IMR-90 (cell line): ENCODE data around the gene OR2H1. TPM values are rescaled to one million over a fixed set of nuclear protein-coding genes. Genes with fewer than 3 reads are reported as not detected.

Experiments used
- ATAC-seq: fragments of 200-7000 bp; cut with Tn5 transposase; 2 replicates; pipeline ENCODE4 v1.9.1; 2020; ENCODE audit warnings: low read depth, mild to moderate bottlenecking, moderate library complexity
- BruUV-seq: library from RNA; stranded (reverse); fragments of 400-500 nt; replicated peaks from 2 replicates; lab custom pipeline; 2021; lab: Mats Ljungman, UMichigan
- CTCF ChIA-PET: fragments of 300-600 bp; formaldehyde crosslinking; extraction: SDS; loops from one replicate; lab custom pipeline; 2021; ENCODE audit warnings: antibody characterized with exemption; lab: Yijun Ruan, JAX
- POLR2A ChIA-PET: fragments of 300-600 bp; sonication (Branson Sonifier 250); formaldehyde crosslinking; loops from one replicate; lab custom pipeline; 2022; ENCODE audit warnings: antibody characterized with exemption; ENCODE audit not compliant: unreplicated experiment; lab: Charles Lee
- DNase-seq: peaks from one replicate; pipeline ENCODE4 v3.0.0; 2013
- H2AFZ ChIP-seq: replicated peaks from 2 replicates; pipeline ENCODE3; 2013; ENCODE audit warnings: low read length, mild to moderate bottlenecking; ENCODE audit not compliant: poor library complexity
- H2AK5ac ChIP-seq: 2 replicates; pipeline ENCODE4 v1.6.1; 2013; ENCODE audit warnings: low read depth, low read length, inconsistent platforms
- H2AK9ac ChIP-seq: replicated peaks from 2 replicates; pipeline ENCODE3; 2013; ENCODE audit warnings: mild to moderate bottlenecking, low read depth, low read length, moderate library complexity; ENCODE audit not compliant: poor library complexity
- H2BK120ac ChIP-seq: 2 replicates; pipeline ENCODE4 v1.6.1; 2013; ENCODE audit warnings: low read depth, low read length, inconsistent platforms
- H2BK15ac ChIP-seq: 3 replicates; pipeline ENCODE4 v1.6.1; 2013; ENCODE audit warnings: low read depth, low read length, inconsistent platforms
- H2BK20ac ChIP-seq: 2 replicates; pipeline ENCODE4 v1.6.1; 2013; ENCODE audit warnings: low read depth, mild to moderate bottlenecking, inconsistent platforms, low read length, moderate library complexity
- H2BK5ac ChIP-seq: 2 replicates; pipeline ENCODE4 v1.6.1; 2013; ENCODE audit warnings: mild to moderate bottlenecking, low read depth, low read length, inconsistent platforms; ENCODE audit not compliant: poor library complexity, severe bottlenecking
- H3K14ac ChIP-seq: replicated peaks from 2 replicates; pipeline ENCODE4 v1.6.1; 2013; ENCODE audit warnings: low read depth, low read length, inconsistent platforms
- H3K18ac ChIP-seq: 2 replicates; pipeline ENCODE4 v1.6.1; 2013; ENCODE audit warnings: low read depth, low read length, control low read depth
- H3K23ac ChIP-seq: 2 replicates; pipeline ENCODE4 v1.6.1; 2013; ENCODE audit warnings: low read depth, low read length, inconsistent platforms
- H3K27ac ChIP-seq: 2 replicates; pipeline ENCODE4 v1.5.1; 2013; ENCODE audit warnings: mild to moderate bottlenecking, control low read depth, low read length; ENCODE audit not compliant: insufficient read depth
- H3K27me3 ChIP-seq: 2 replicates; pipeline ENCODE4 v1.6.1; 2013; ENCODE audit warnings: low read length; ENCODE audit not compliant: control insufficient read depth, insufficient read depth
- H3K36me3 ChIP-seq: 2 replicates; pipeline ENCODE4 v1.6.1; 2013; ENCODE audit warnings: low read length, mixed read lengths; ENCODE audit not compliant: control insufficient read depth, insufficient read depth
- H3K4ac ChIP-seq: 2 replicates; pipeline ENCODE4 v1.6.1; 2013; ENCODE audit warnings: low read depth, low read length, inconsistent platforms
- H3K4me1 ChIP-seq: 2 replicates; pipeline ENCODE4 v1.6.1; 2013; ENCODE audit warnings: low read length, mixed read lengths; ENCODE audit not compliant: control insufficient read depth, insufficient read depth
- H3K4me2 ChIP-seq: 2 replicates; pipeline ENCODE4 v1.6.1; 2013; ENCODE audit warnings: low read depth, mild to moderate bottlenecking, control low read depth, low read length, moderate library complexity
- H3K4me3 ChIP-seq: 2 replicates; pipeline ENCODE4 v1.5.1; 2013; ENCODE audit warnings: low read depth, mild to moderate bottlenecking, control low read depth, low read length, moderate library complexity; ENCODE audit not compliant: insufficient read depth
- H3K56ac ChIP-seq: 2 replicates; pipeline ENCODE4 v1.6.1; 2013; ENCODE audit warnings: low read length, inconsistent platforms; ENCODE audit not compliant: insufficient read depth; ENCODE audit errors: extremely low read depth
- H3K79me1 ChIP-seq, 2 experiments: 2 replicates each; pipeline ENCODE4 v1.6.1; 2013; ENCODE audit warnings: low read length in 2 of 2, inconsistent platforms in 1 of 2, low read depth in 1 of 2
- H3K9ac ChIP-seq: 2 replicates; pipeline ENCODE4 v1.6.1; 2013; ENCODE audit warnings: low read depth, low read length, control low read depth
- H3K9me1 ChIP-seq: 2 replicates; pipeline ENCODE4 v1.6.1; 2013; ENCODE audit warnings: low read length, inconsistent platforms; ENCODE audit not compliant: insufficient read depth
- H3K9me3 ChIP-seq: 2 replicates; pipeline ENCODE4 v1.6.1; 2013; ENCODE audit warnings: low read length; ENCODE audit not compliant: control insufficient read depth, insufficient read depth
- H4K20me1 ChIP-seq: 2 replicates; pipeline ENCODE4 v1.6.1; 2013; ENCODE audit warnings: low read length, inconsistent platforms; ENCODE audit not compliant: insufficient read depth
- H4K5ac ChIP-seq: 2 replicates; pipeline ENCODE4 v1.6.1; 2013; ENCODE audit warnings: mild to moderate bottlenecking, low read depth, low read length, control low read depth
- H4K8ac ChIP-seq, 2 experiments: 2 replicates each; pipeline ENCODE4 v1.6.1; 2013; ENCODE audit warnings: low read depth in 2 of 2, low read length in 2 of 2, control low read depth in 1 of 2, inconsistent platforms in 1 of 2
- H4K91ac ChIP-seq: 2 replicates; pipeline ENCODE4 v1.6.1; 2013; ENCODE audit warnings: low read depth, low read length, inconsistent platforms; ENCODE audit not compliant: insufficient read depth
- BHLHE40 ChIP-seq: fragments of 150-350 bp; IDR thresholded peaks from 2 replicates; pipeline ENCODE4 v1.6.1; 2016; ENCODE audit warnings: mild to moderate bottlenecking, low read depth, low read length
- CEBPB ChIP-seq: IDR thresholded peaks from 2 replicates; pipeline ENCODE4 v1.6.1; 2012; ENCODE audit warnings: low read depth, low read length, improper control_type of control experiment
- FOS ChIP-seq: fragments of 150-350 bp; IDR thresholded peaks from 2 replicates; pipeline ENCODE4 v1.6.1; 2016; ENCODE audit warnings: low read depth, low read length
- MAFK ChIP-seq: IDR thresholded peaks from 2 replicates; pipeline ENCODE4 v1.6.1; 2012; ENCODE audit warnings: low read depth, low read length, improper control_type of control experiment
- POLR2A ChIP-seq: IDR thresholded peaks from 2 replicates; pipeline ENCODE4 v1.6.1; 2012; ENCODE audit warnings: mild to moderate bottlenecking, low read depth, low read length
- RAD21 ChIP-seq: IDR thresholded peaks from 2 replicates; pipeline ENCODE4 v1.6.1; 2012; ENCODE audit warnings: low read length, improper control_type of control experiment
- RCOR1 ChIP-seq: IDR thresholded peaks from 2 replicates; pipeline ENCODE4 v1.6.1; 2012; ENCODE audit warnings: mild to moderate bottlenecking, low read length, improper control_type of control experiment; ENCODE audit not compliant: insufficient replicate concordance
- SMC3 ChIP-seq: fragments of 150-350 bp; IDR thresholded peaks from 2 replicates; pipeline ENCODE4 v1.6.1; 2016; ENCODE audit warnings: low read depth, mild to moderate bottlenecking, antibody characterized with exemption, low read length, moderate library complexity
- WGBS, 2 experiments: methylation state at CpG; one replicate each; pipeline versions ENCODE4 v1.1.5 to v1.1.7; 2013; ENCODE audit warnings: missing lambda C conversion rate in 2 of 2; ENCODE audit not compliant: insufficient read length in 1 of 2; ENCODE audit errors: extremely low coverage in 2 of 2; 5-methylcytosine and 5-hydroxymethylcytosine counted together
- dilution Hi-C: fragments of 300-500 bp; cut with HindIII; formaldehyde crosslinking; loops from one replicate; pipeline ENCODE4 v1.14.3; 2018; ENCODE audit warnings: low sequenced_read_pairs; ENCODE audit not compliant: unreplicated experiment
- in situ Hi-C: fragments of 300-500 bp; cut with MboI; formaldehyde crosslinking; loops from 3 replicates; pipeline ENCODE4 v1.14.3; 2019; ENCODE audit warnings: low sequenced_read_pairs, inconsistent platforms, mixed read lengths
- intact Hi-C: fragments of 100-400 bp; cut with micrococcal nuclease; formaldehyde crosslinking; loops from 2 replicates; pipeline ENCODE4 v1.10.0; 2022
- polyA plus RNA-seq, 3 experiments: library from polyadenylated mRNA; depleted of rRNA; stranded (reverse); fragments of >200 nt; gene quantifications; 2 replicates each; pipeline ENCODE4 v1.2.3, GENCODE V29; 2012; ENCODE audit warnings: low replicate concordance in 1 of 3
- total RNA-seq: library from RNA; depleted of rRNA; stranded (reverse); fragments of >200 nt; gene quantifications from 2 replicates; pipeline ENCODE4 v1.2.3, GENCODE V29; 2012
- TF ChIP-seq, protein P1 (sequence below): conservative IDR thresholded peaks from 2 replicates; pipeline ENCODE4 v1.5.1; 2012; ENCODE audit warnings: mild to moderate bottlenecking, low read depth, low read length, improper control_type of control experiment

OR2H1 gene
- total and polyA plus RNA-seq, 2 of the 4 experiments (the other 2 are of a cell fraction), result not detected

DNA sequence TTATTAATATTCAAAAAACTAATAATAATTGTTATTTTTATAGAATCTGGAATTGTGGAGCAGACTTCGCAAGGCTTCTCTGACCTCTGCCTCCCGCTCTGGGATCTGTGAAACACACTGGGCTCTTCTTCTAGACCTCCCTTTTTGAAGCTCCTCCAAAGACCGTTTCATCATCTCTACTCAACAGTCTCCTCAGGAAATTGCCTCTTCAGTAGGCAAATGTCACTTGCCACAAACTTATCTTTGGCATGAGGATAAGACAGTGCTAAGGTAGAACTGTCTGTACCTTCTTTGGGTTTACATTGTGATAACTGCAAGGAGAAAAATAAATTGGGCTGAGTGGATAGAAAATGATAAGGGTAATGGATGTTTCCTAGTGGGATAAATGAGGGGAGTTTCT, 33.1 kb downstream of the OR2H1 start:
- TF ChIP-seq RCOR1 (no peak), MAFK (no peak), FOS (no peak), RAD21 (no peak), SMC3 (no peak), BHLHE40 (no peak), CEBPB (no peak), POLR2A (no peak)
- TF ChIP-seq, protein P1, sequence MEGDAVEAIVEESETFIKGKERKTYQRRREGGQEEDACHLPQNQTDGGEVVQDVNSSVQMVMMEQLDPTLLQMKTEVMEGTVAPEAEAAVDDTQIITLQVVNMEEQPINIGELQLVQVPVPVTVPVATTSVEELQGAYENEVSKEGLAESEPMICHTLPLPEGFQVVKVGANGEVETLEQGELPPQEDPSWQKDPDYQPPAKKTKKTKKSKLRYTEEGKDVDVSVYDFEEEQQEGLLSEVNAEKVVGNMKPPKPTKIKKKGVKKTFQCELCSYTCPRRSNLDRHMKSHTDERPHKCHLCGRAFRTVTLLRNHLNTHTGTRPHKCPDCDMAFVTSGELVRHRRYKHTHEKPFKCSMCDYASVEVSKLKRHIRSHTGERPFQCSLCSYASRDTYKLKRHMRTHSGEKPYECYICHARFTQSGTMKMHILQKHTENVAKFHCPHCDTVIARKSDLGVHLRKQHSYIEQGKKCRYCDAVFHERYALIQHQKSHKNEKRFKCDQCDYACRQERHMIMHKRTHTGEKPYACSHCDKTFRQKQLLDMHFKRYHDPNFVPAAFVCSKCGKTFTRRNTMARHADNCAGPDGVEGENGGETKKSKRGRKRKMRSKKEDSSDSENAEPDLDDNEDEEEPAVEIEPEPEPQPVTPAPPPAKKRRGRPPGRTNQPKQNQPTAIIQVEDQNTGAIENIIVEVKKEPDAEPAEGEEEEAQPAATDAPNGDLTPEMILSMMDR, result no peak
- Histone ChIP-seq H3K4me2 (no peak overlapping the region), H3K18ac (no peak overlapping the region), H3K9ac (no peak overlapping the region), H2BK15ac (no peak overlapping the region), H3K27ac (no peak overlapping the region), H2AK9ac (no peak overlapping the region), H4K91ac (no peak overlapping the region), H3K56ac (no peak overlapping the region), H2BK5ac (no peak overlapping the region), H3K14ac (no peak overlapping the region), H2AFZ (no peak overlapping the region), H3K4ac (no peak overlapping the region), H3K4me1 (no peaks in the 10 kb centered on the region), H2AK5ac (no peak overlapping the region), H3K4me3 (no peak overlapping the region), H4K5ac (no peak overlapping the region), H3K9me1 (no peaks in the 10 kb centered on the region), H4K20me1 (no peaks in the 10 kb centered on the region), H2BK120ac (no peak overlapping the region), H3K23ac (no peak overlapping the region), H3K79me1 (no peaks in the 10 kb centered on the region), H4K8ac (no peak overlapping the region), H3K27me3 (no peaks in the 10 kb centered on the region), H3K9me3 (peaks cover 11% of the 10 kb centered on the region), H2BK20ac (no peak overlapping the region), H3K36me3 (no peaks in the 10 kb centered on the region)
- dilution Hi-C loops (no loop called here), intact Hi-C loops (no loop called here), in situ Hi-C loops (no loop called here)
- BruUV-seq, result no TSS peak
- ChIA-PET CTCF (no interaction called here), POLR2A (no interaction called here)
- WGBS, 2 experiments, result no CpG with 5 or more reads among the region's 3 CpGs
- ATAC-seq (no peak), DNase-seq (no peak)
